ENCODE data around the gene CHIC1. TPM values are rescaled to one million over a fixed set of nuclear protein-coding genes. Genes with fewer than 3 reads are reported as not detected.
"Not testable (repeated sequence)": the region's sequence is repeated elsewhere in the genome, so short reads cannot be mapped to it uniquely, and the experiment has no call there.

The CHIC1 gene
- total RNA-seq, 1 experiment from 2014 or later: 15.5 TPM

DNA sequence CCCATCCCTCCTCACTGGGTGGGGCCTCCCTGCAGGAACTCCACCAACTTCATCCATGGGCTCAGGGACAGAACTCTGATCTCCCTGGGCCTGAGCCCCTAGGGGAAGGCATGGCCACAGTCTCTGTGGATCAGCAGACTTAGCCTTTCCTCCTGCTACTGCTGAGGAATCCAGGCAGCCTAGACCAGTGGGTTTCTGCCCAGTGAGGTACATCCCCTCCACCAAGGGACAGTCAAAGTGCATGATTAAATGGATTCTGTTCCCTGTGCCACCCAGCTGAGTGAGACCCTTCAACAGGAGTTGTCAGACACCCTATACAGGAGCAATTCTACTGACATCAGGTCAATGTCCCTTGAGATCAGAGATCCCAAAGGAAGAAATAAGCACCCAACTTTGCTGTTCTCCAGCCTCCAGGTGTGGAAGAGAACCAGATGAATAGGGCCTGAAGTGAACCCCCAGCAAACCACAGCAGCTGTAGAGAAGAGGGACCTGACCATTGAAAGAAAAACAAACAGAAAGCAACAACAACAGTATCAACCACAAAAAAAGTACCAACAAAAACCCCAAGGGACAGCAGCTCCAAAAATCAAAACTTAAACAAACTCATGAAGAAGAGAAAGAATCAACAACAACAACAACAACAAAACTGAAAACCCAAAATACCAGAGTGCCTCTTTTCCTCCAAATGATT lies 84.8 kb downstream of the CHIC1 start:
- no peaks in the 10 kb centered on the region for H3K36me3 ChIP-seq (ENCODE audit: control insufficient read depth, insufficient read depth, low read length)
- intact Hi-C loops (cut with micrococcal nuclease; ENCODE audit: unreplicated experiment): no loop called here
- no peak for ATAC-seq
- ChIA-PET POLR2A (no interaction called here), CTCF (no interaction called here)
- TF ChIP-seq CTCF (IDR thresholded peaks at IDR 0.05) (no peak), POLR2AphosphoS5 (IDR thresholded peaks at IDR 0.05; ENCODE audit: low read depth, low read length) (no peak), TCF7L2 (IDR thresholded peaks at IDR 0.05; ENCODE audit: low read depth, low read length) (no peak), REST (IDR thresholded peaks at IDR 0.05; ENCODE audit: insufficient read depth in 1 of 2, low read depth in 2 of 2, low read length in 1 of 2) (no peak), SIN3A (IDR thresholded peaks at IDR 0.05; ENCODE audit: borderline replicate concordance, insufficient read depth, low read depth, low read length) (no peak)
- no peak overlapping the region for H3K4me3 ChIP-seq (ENCODE audit: low read depth in 2 of 2, low read length in 2 of 2)
- no peak overlapping the region for H3K27ac ChIP-seq (ENCODE audit: low read length)
- H3K4me1 ChIP-seq (ENCODE audit: control insufficient read depth, insufficient read depth, low read length): no peaks in the 10 kb centered on the region
- peaks cover 5% of the 10 kb centered on the region; the same call in 1 of the 2 replicates for H3K9me3 ChIP-seq (ENCODE audit: control insufficient read depth, insufficient read depth, low read depth, low read length)
- H3K27me3 ChIP-seq (ENCODE audit: control insufficient read depth, insufficient read depth, low read length): no peaks in the 10 kb centered on the region
- no peak for DNase-seq (ENCODE audit: low read depth, low spot score)
- BruUV-seq (replicated peaks): no TSS peak
- in situ Hi-C loops (cut with HindIII; ENCODE audit: low pct_unique_long_range_greater_than_20kb, low sequenced_read_pairs): no loop called here

GRCh38 chrX:73661322-73661721 lies 98.3 kb downstream of the CHIC1 start:
- DNase-seq (ENCODE audit: low read depth, low spot score); intact Hi-C loops (cut with micrococcal nuclease; ENCODE audit: unreplicated experiment); POLR2A ChIA-PET: not testable (repeated sequence)

DNA sequence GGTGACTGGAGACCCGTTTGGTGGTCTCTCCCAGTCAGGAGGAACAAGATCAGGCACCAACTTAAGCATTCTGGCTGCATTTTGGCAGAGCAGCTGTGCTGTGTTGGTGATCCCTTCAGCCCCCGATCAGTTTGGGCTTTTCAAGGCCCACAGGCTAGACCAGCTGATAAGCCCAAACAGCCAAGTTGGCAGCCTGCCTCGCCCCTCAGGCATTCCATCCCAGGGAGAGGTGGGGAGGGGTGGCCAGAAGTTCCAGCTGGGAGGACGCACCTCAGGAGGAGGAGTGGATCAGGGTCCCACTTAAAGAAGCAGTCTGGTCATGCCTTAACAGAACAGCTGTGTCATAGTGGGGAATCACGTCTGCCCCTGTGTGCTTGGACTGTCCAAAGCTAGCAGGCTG lies 105.8 kb downstream of the CHIC1 start:
- DNase-seq (ENCODE audit: low read depth, low spot score) (no peak), ATAC-seq (no peak)
- TF ChIP-seq POLR2AphosphoS5 (IDR thresholded peaks at IDR 0.05; ENCODE audit: low read depth, low read length): no peak
- no peak for TF ChIP-seq REST (IDR thresholded peaks at IDR 0.05; ENCODE audit: insufficient read depth in 1 of 2, low read depth in 2 of 2, low read length in 1 of 2)
- TF ChIP-seq CTCF (IDR thresholded peaks at IDR 0.05): no peak
- TF ChIP-seq TCF7L2 (IDR thresholded peaks at IDR 0.05; ENCODE audit: low read depth, low read length): no peak
- no peak for TF ChIP-seq SIN3A (IDR thresholded peaks at IDR 0.05; ENCODE audit: borderline replicate concordance, insufficient read depth, low read depth, low read length)
- ChIA-PET CTCF (no interaction called here), POLR2A (no interaction called here)
- in situ Hi-C loops (cut with HindIII; ENCODE audit: low pct_unique_long_range_greater_than_20kb, low sequenced_read_pairs): no loop called here
- intact Hi-C loops (cut with micrococcal nuclease; ENCODE audit: unreplicated experiment): no loop called here
- Histone ChIP-seq H3K27ac (ENCODE audit: low read length) (no peak overlapping the region), H3K4me3 (ENCODE audit: low read depth in 2 of 2, low read length in 2 of 2) (no peak overlapping the region), H3K9me3 (ENCODE audit: control insufficient read depth, insufficient read depth, low read depth, low read length) (0 out of 2 replicates have a peak, but pooled peaks cover 5% of the 10 kb centered on the region), H3K4me1 (ENCODE audit: control insufficient read depth, insufficient read depth, low read length) (no peaks in the 10 kb centered on the region), H3K27me3 (ENCODE audit: control insufficient read depth, insufficient read depth, low read length) (no peaks in the 10 kb centered on the region), H3K36me3 (ENCODE audit: control insufficient read depth, insufficient read depth, low read length) (no peaks in the 10 kb centered on the region)
- BruUV-seq (replicated peaks): no TSS peak

More at GRCh38 chrX:73661322-73661721, 98.3 kb downstream of the CHIC1 start:
- CTCF ChIA-PET; ATAC-seq; H3K27ac ChIP-seq (ENCODE audit: low read length); in situ Hi-C loops (cut with HindIII; ENCODE audit: low pct_unique_long_range_greater_than_20kb, low sequenced_read_pairs); H3K27me3 ChIP-seq (ENCODE audit: control insufficient read depth, insufficient read depth, low read length); H3K9me3 ChIP-seq (ENCODE audit: control insufficient read depth, insufficient read depth, low read depth, low read length); H3K4me1 ChIP-seq (ENCODE audit: control insufficient read depth, insufficient read depth, low read length); H3K4me3 ChIP-seq (ENCODE audit: low read depth in 2 of 2, low read length in 2 of 2); BruUV-seq (replicated peaks); H3K36me3 ChIP-seq (ENCODE audit: control insufficient read depth, insufficient read depth, low read length): not testable (repeated sequence)

All from Panc1 (cell line).